B cell (primary cell): ENCODE measurements around the gene ATAD3A. TPM values are rescaled to one million over a fixed set of nuclear protein-coding genes. Genes with fewer than 3 reads are reported as not detected.

Experiments used
- ATAC-seq: fragments of 200-7000 bp; cut with Tn5 transposase; one replicate; pipeline ENCODE4 v1.10.0; 2021; ENCODE audit warnings: low read depth, mild to moderate bottlenecking, moderate number of reproducible peaks, moderate library complexity
- CTCF ChIA-PET: fragments of 350-600 bp; sonication (Branson Sonifier 250); formaldehyde crosslinking; loops from one replicate; lab custom pipeline; 2021; ENCODE audit warnings: antibody characterized with exemption, inconsistent platforms; lab: Charles Lee
- POLR2A ChIA-PET: fragments of 350-600 bp; sonication (Branson Sonifier 250); formaldehyde crosslinking; loops from one replicate; lab custom pipeline; 2021; ENCODE audit warnings: antibody characterized with exemption; lab: Charles Lee
- DNase-seq: peaks from one replicate; pipeline ENCODE4 v3.0.0; 2013
- H2AFZ ChIP-seq: 2 replicates; pipeline ENCODE4 v1.6.1; 2012; ENCODE audit warnings: mild to moderate bottlenecking, low read depth, low read length; ENCODE audit not compliant: insufficient read depth, poor library complexity, severe bottlenecking
- H3K27ac ChIP-seq, 2 donors: 1 replicate in 1 of 2; 2 replicates in 1 of 2; pipeline ENCODE4 v1.5.1; 2012 to 2013; ENCODE audit warnings: low read length in 2 of 2, mild to moderate bottlenecking in 2 of 2, moderate library complexity in 1 of 2
- H3K27me3 ChIP-seq, 4 experiments: fragments of 200-600 bp in 1 of 4; sonication (generic) in 1 of 4; replicated peaks in 1 of 4; 1 replicate in 2 of 4; 2 replicates in 2 of 4; pipeline versions ENCODE4 v1.6.1 to v1.7.0; 2013 to 2016; ENCODE audit warnings: low read length in 3 of 4, mild to moderate bottlenecking in 2 of 4, mixed read lengths in 1 of 4, moderate library complexity in 1 of 4; ENCODE audit not compliant: insufficient read depth in 4 of 4, control insufficient read depth in 3 of 4; ENCODE audit errors: control extremely low read depth in 1 of 4
- H3K36me3 ChIP-seq, 2 experiments: replicated peaks in 1 of 2; 1 replicate in 1 of 2; 2 replicates in 1 of 2; pipeline versions ENCODE4 v1.6.1 to v1.7.1; 2013; ENCODE audit warnings: low read length in 1 of 2; ENCODE audit not compliant: insufficient read depth in 2 of 2, control insufficient read depth in 1 of 2; ENCODE audit errors: control extremely low read depth in 1 of 2, extremely low read depth in 1 of 2
- H3K4me1 ChIP-seq, 2 donors: fragments of 200-600 bp in 1 of 2; sonication (generic) in 1 of 2; 1 replicate in 1 of 2; 2 replicates in 1 of 2; pipeline versions ENCODE4 v1.5.1 to v1.6.1; 2013 to 2017; ENCODE audit warnings: low read length in 2 of 2; ENCODE audit not compliant: control insufficient read depth in 2 of 2, insufficient read depth in 2 of 2
- H3K4me2 ChIP-seq: replicated peaks from 2 replicates; pipeline ENCODE3; 2012; ENCODE audit warnings: mild to moderate bottlenecking, low read depth, low read length; ENCODE audit not compliant: poor library complexity, severe bottlenecking
- H3K4me3 ChIP-seq, 5 experiments: fragments of 200-600 bp in 1 of 5; sonication (generic) in 1 of 5; 1 replicate in 3 of 5; 2 replicates in 2 of 5; pipeline versions ENCODE4 v1.5.1 to v1.7.0; 2011 to 2016; ENCODE audit warnings: low read length in 4 of 5, mild to moderate bottlenecking in 4 of 5, low read depth in 2 of 5, control low read depth in 1 of 5, moderate library complexity in 1 of 5; ENCODE audit not compliant: insufficient read depth in 1 of 5; ENCODE audit errors: control extremely low read depth in 1 of 5, extremely low read depth in 1 of 5
- H3K79me2 ChIP-seq: fragments of 200-600 bp; sonication (generic); one replicate; pipeline ENCODE4 v1.6.0; 2016; ENCODE audit warnings: low read length; ENCODE audit not compliant: control insufficient read depth, insufficient read depth
- H3K9ac ChIP-seq: fragments of 200-600 bp; sonication (generic); 2 replicates; pipeline ENCODE4 v1.6.1; 2017; ENCODE audit warnings: mild to moderate bottlenecking, low read length, moderate library complexity
- H3K9me3 ChIP-seq, 3 donors: one replicate each; pipeline versions ENCODE4 v1.6.1 to v1.7.1; 2013; ENCODE audit warnings: low read length in 2 of 3; ENCODE audit not compliant: control insufficient read depth in 2 of 3, insufficient read depth in 1 of 3; ENCODE audit errors: control extremely low read depth in 1 of 3
- H4K20me1 ChIP-seq: 2 replicates; pipeline ENCODE4 v1.6.0; 2012; ENCODE audit warnings: mild to moderate bottlenecking, low read length; ENCODE audit not compliant: insufficient read depth, control insufficient read depth, poor library complexity, severe bottlenecking
- H3K27ac Mint-ChIP-seq: one replicate; pipeline ENCODE4 v1.8.0; 2021; ENCODE audit warnings: mixed read lengths
- H3K27me3 Mint-ChIP-seq: one replicate; pipeline ENCODE4 v1.8.0; 2021; ENCODE audit warnings: mixed read lengths
- H3K4me1 Mint-ChIP-seq: one replicate; pipeline ENCODE4 v1.8.0; 2021; ENCODE audit warnings: mixed read lengths
- H3K4me3 Mint-ChIP-seq: one replicate; pipeline ENCODE4 v1.8.0; 2021; ENCODE audit warnings: mixed read lengths
- H3K9me3 Mint-ChIP-seq: one replicate; pipeline ENCODE4 v1.8.0; 2022; ENCODE audit warnings: mixed read lengths; ENCODE audit not compliant: insufficient read depth
- EZH2 ChIP-seq: IDR thresholded peaks from 2 replicates; pipeline ENCODE4 v1.6.1; 2012; ENCODE audit warnings: borderline replicate concordance, low read depth, mild to moderate bottlenecking, moderate library complexity, low read length; ENCODE audit not compliant: insufficient read depth, poor library complexity, severe bottlenecking
- WGBS: methylation state at CpG from one replicate; pipeline ENCODE4 v1.1.5; 2013; ENCODE audit warnings: missing lambda C conversion rate; ENCODE audit not compliant: insufficient coverage; 5-methylcytosine and 5-hydroxymethylcytosine counted together
- intact Hi-C: fragments of 100-400 bp; cut with micrococcal nuclease; formaldehyde crosslinking; loops from one replicate; pipeline ENCODE4 v1.10.0; 2022
- polyA plus RNA-seq: library from polyadenylated mRNA; depleted of rRNA; stranded (reverse); fragments of >200 nt; gene quantifications from 2 replicates; pipeline ENCODE4 v1.2.3, GENCODE V29; 2012
- total RNA-seq, 2 donors: library from RNA; stranded (reverse); fragments of 120-200 nt in 1 of 2; gene quantifications; 1 replicate in 1 of 2; 2 replicates in 1 of 2; pipeline versions ENCODE4 v1.2.3 to v1.2.4, GENCODE V29; 2013 to 2022
- TF ChIP-seq, protein P1 (sequence below): fragments of 200-600 bp; IDR thresholded peaks from one replicate; pipeline ENCODE4 v1.8.0; 2022; ENCODE audit warnings: antibody characterized with exemption, mild to moderate bottlenecking

Gene ATAD3A
- total and polyA plus RNA-seq, 2 donors (not counting 1 experiment from before 2014, with no cell fraction given): 17.5 to 17.8 TPM

DNA sequence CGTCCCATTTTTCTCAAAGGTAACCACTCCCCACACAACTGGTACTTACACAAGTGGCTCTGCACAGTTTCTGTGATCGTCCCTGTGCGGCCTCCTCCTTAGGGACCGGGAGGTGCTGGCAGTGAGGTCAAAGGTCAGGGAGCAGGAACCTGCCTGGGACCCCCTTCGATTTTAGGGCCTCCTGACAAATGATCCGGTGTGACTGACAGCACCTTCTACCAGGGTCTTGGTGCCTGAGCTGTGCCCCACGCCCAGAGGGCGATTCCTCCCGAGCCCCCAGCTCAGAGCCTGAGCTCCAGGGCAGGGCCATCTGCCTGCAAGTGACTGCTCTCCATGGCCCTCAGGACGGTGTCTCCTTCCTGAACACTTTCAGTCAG, 40.3 kb downstream of the ATAD3A start:
- DNase-seq (no peak), ATAC-seq (no peak)
- POLR2A ChIA-PET: no interaction called here
- Mint-ChIP-seq H3K27me3 (no peaks in the 10 kb centered on the region), H3K4me3 (no peak overlapping the region), H3K4me1 (peaks cover 2% of the 10 kb centered on the region), H3K27ac (no peak overlapping the region), H3K9me3 (no peaks in the 10 kb centered on the region)
- Histone ChIP-seq H3K9ac (no peak overlapping the region), H3K4me2 (no peak overlapping the region), H4K20me1 (peaks cover 42% of the 10 kb centered on the region), H3K36me3 (peaks cover 0 to 4% of the 10 kb centered on the region in 2 experiments), H3K4me1 (no peaks in the 10 kb centered on the region), H2AFZ (no peak overlapping the region), H3K4me3 (no peak overlapping the region), H3K27me3 (no peaks in the 10 kb centered on the region), H3K9me3 (no peaks in the 10 kb centered on the region), H3K79me2 (peaks cover 29% of the 10 kb centered on the region), H3K27ac (no peak overlapping the region)
- WGBS: 97% methylated on average over 9 of the region's 10 CpGs
- TF ChIP-seq, protein P1, sequence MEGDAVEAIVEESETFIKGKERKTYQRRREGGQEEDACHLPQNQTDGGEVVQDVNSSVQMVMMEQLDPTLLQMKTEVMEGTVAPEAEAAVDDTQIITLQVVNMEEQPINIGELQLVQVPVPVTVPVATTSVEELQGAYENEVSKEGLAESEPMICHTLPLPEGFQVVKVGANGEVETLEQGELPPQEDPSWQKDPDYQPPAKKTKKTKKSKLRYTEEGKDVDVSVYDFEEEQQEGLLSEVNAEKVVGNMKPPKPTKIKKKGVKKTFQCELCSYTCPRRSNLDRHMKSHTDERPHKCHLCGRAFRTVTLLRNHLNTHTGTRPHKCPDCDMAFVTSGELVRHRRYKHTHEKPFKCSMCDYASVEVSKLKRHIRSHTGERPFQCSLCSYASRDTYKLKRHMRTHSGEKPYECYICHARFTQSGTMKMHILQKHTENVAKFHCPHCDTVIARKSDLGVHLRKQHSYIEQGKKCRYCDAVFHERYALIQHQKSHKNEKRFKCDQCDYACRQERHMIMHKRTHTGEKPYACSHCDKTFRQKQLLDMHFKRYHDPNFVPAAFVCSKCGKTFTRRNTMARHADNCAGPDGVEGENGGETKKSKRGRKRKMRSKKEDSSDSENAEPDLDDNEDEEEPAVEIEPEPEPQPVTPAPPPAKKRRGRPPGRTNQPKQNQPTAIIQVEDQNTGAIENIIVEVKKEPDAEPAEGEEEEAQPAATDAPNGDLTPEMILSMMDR: no peak
- no peak for TF ChIP-seq EZH2
- intact Hi-C loops: no loop called here
- CTCF ChIA-PET: no interaction called here

DNA sequence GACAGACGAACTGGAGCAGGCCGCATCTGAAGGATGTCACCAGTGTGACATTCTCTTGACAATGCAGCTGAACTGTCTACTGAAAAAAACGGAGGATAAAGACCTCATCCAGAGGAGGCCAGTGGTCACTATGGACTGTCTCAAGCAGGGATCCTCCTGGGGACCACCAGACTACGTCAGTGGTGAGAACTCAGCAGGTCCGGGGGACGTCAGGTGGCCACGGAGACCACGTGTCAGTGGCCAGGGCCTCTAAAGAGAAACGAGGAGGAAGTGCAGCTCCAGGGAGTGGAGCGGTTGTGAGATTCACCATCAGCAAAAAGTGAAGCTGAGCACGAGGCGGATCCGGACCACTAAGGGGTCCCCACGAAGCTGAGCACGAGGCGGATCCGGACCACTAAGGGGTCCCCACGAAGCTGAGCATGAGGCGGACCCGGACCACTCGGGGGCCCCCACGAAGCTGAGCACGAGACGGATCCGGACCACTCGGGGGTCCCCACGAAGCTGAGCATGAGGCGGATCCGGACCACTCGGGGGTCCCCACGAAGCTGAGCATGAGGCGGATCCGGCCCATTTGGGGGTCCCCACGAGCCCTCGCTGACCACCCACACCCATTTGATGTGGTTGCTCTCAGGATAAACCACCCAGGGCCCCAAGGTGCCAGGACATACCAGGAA, 42.0 kb downstream of the ATAD3A start:
- POLR2A ChIA-PET: interaction anchor here (0.7 kb wide), 1 partner anchor 13 kb away, joined by 3 read pairs; no protein-coding TSS in a partner anchor
- intact Hi-C loops: no loop called here
- DNase-seq (no peak), ATAC-seq (no peak)
- peaks cover 0 to 4% of the 10 kb centered on the region in 2 experiments for H3K36me3 ChIP-seq
- no peak overlapping the region for H3K4me2 ChIP-seq
- Mint-ChIP-seq H3K27me3 (no peaks in the 10 kb centered on the region), H3K9me3 (no peaks in the 10 kb centered on the region), H3K4me1 (peaks cover 2% of the 10 kb centered on the region), H3K4me3 (no peak overlapping the region), H3K27ac (no peak overlapping the region)
- H3K9me3 ChIP-seq: no peaks in the 10 kb centered on the region
- peaks cover 48% of the 10 kb centered on the region for H4K20me1 ChIP-seq
- H3K27ac ChIP-seq: no peak overlapping the region
- H3K79me2 ChIP-seq: peaks cover 28% of the 10 kb centered on the region
- 91% methylated on average over 35 of the region's 35 CpGs for WGBS
- H3K4me3 ChIP-seq: no peak overlapping the region
- TF ChIP-seq EZH2: no peak
- TF ChIP-seq, protein P1: no peak
- H3K9ac ChIP-seq: no peak overlapping the region
- CTCF ChIA-PET: no interaction called here
- H3K4me1 ChIP-seq: no peaks in the 10 kb centered on the region
- no peak overlapping the region for H2AFZ ChIP-seq
- H3K27me3 ChIP-seq: no peaks in the 10 kb centered on the region
